HepG2 (cell line): ENCODE results near the gene CDC34. TPM values are rescaled to one million over a fixed set of nuclear protein-coding genes. Genes with fewer than 3 reads are reported as not detected.

ENCODE experiments used
- DMAP1 ChIP-seq: IDR thresholded peaks from 2 replicates; pipeline ENCODE4 v1.6.1; 2016
- FOXC1 ChIP-seq: sonication (generic); formaldehyde crosslinking; IDR thresholded peaks from 2 replicates; pipeline ENCODE4 v1.8.0; 2022; ENCODE audit warnings: mild to moderate bottlenecking, missing genetic modification reagents, borderline replicate concordance
- KDM5A ChIP-seq: fragments of 200-600 bp; sonication (generic); IDR thresholded peaks from 2 replicates; pipeline ENCODE4 v1.7.0; 2018; ENCODE audit warnings: antibody characterized with exemption, mild to moderate bottlenecking, low read length, borderline replicate concordance
- KDM5B ChIP-seq: sonication (generic); formaldehyde crosslinking; IDR thresholded peaks from 2 replicates; pipeline ENCODE4 v1.4.0; 2020; ENCODE audit warnings: missing genetic modification reagents, mild to moderate bottlenecking, borderline replicate concordance
- SMYD3 ChIP-seq: sonication (generic); formaldehyde crosslinking; IDR thresholded peaks from 2 replicates; pipeline ENCODE4 v1.8.1; 2023; ENCODE audit warnings: mild to moderate bottlenecking, missing genetic modification reagents
- SRSF9 ChIP-seq: fragments of 200-400 bp; formaldehyde crosslinking; IDR thresholded peaks from 2 replicates; pipeline ENCODE4 v1.6.1; 2018; ENCODE audit warnings: borderline replicate concordance, mild to moderate bottlenecking, low read depth, low read length; ENCODE audit not compliant: insufficient read depth, poor library complexity, severe bottlenecking
- ZBTB7B ChIP-seq: sonication (generic); formaldehyde crosslinking; IDR thresholded peaks from 2 replicates; pipeline ENCODE4 v1.4.0; 2020; ENCODE audit warnings: missing genetic modification reagents
- ZHX2 ChIP-seq, 2 experiments: sonication (generic) in 1 of 2; formaldehyde crosslinking in 1 of 2; IDR thresholded peaks; 2 replicates each; pipeline versions ENCODE4 v1.6.1 to v1.9.0; 2014 to 2022; ENCODE audit warnings: antibody characterized with exemption in 1 of 2, borderline replicate concordance in 1 of 2, inconsistent platforms in 1 of 2, low read depth in 1 of 2, missing genetic modification reagents in 1 of 2
- ZNF12 ChIP-seq: sonication (generic); formaldehyde crosslinking; IDR thresholded peaks from 2 replicates; pipeline ENCODE4 v1.5.0; 2020; ENCODE audit warnings: missing genetic modification reagents
- ZNF235 ChIP-seq: sonication (generic); formaldehyde crosslinking; IDR thresholded peaks from 2 replicates; pipeline ENCODE4 v1.8.1; 2023; ENCODE audit warnings: mild to moderate bottlenecking, missing genetic modification reagents, borderline replicate concordance
- ZNF30 ChIP-seq: sonication (generic); formaldehyde crosslinking; IDR thresholded peaks from 2 replicates; pipeline ENCODE4 v1.5.0; 2020; ENCODE audit warnings: mild to moderate bottlenecking, missing genetic modification reagents
- ZNF33B ChIP-seq: sonication (generic); formaldehyde crosslinking; IDR thresholded peaks from 2 replicates; pipeline ENCODE4 v1.5.1; 2020; ENCODE audit warnings: mild to moderate bottlenecking, missing genetic modification reagents
- ZNF7 ChIP-seq: IDR thresholded peaks from 2 replicates; pipeline ENCODE4 v1.6.1; 2016; ENCODE audit warnings: missing biosample characterization, missing genetic modification reagents
- ZNF775 ChIP-seq: sonication (generic); formaldehyde crosslinking; IDR thresholded peaks from 2 replicates; pipeline ENCODE4 v1.4.0; 2020; ENCODE audit warnings: missing genetic modification reagents, mild to moderate bottlenecking, moderate library complexity, borderline replicate concordance
- ZNF816 ChIP-seq: sonication (generic); formaldehyde crosslinking; IDR thresholded peaks from 2 replicates; pipeline ENCODE4 v1.8.0; 2022; ENCODE audit warnings: missing genetic modification reagents, mild to moderate bottlenecking, borderline replicate concordance
- polyA plus RNA-seq, 8 experiments: library from polyadenylated mRNA; depleted of rRNA in 3 of 8; stranded (reverse) in 7 of 8; unstranded in 1 of 8; fragments of >200 nt; fragmentation: Illumina TruSeq in 4 of 8; extraction: Trizol in 4 of 8; gene quantifications; 2 replicates each; pipeline versions ENCODE4 v1.2.1 to v1.2.3, GENCODE V29; 2011 to 2016; ENCODE audit warnings: low read depth in 4 of 8, missing spikeins in 1 of 8, mixed read lengths in 1 of 8; ENCODE audit not compliant: insufficient read depth in 1 of 8
- total RNA-seq, 5 experiments: library from RNA; depleted of rRNA; stranded (reverse); fragments of >200 nt; fragmentation: Illumina TruSeq; extraction: Trizol; gene quantifications; 2 replicates each; pipeline ENCODE4 v1.2.3, GENCODE V29; 2016; ENCODE audit warnings: low read depth in 1 of 5
- TF ChIP-seq, protein P1 (sequence below): sonication (generic); formaldehyde crosslinking; IDR thresholded peaks from 2 replicates; pipeline ENCODE4 v1.5.0; 2020; ENCODE audit warnings: missing genetic modification reagents
- TF ChIP-seq, protein P2 (sequence below), 2 experiments: fragments of 450-650 bp in 1 of 2; sonication (generic) in 1 of 2; formaldehyde crosslinking; IDR thresholded peaks; 2 replicates each; pipeline versions ENCODE4 v1.5.0 to v1.8.0; 2020 to 2022; ENCODE audit warnings: mild to moderate bottlenecking in 1 of 2, missing genetic modification reagents in 1 of 2

Gene CDC34
- total and polyA plus RNA-seq, 2 of the 13 experiments (the other 11 are each of a cell fraction or from before 2014, with no cell fraction given), result 138 to 150 TPM

DNA sequence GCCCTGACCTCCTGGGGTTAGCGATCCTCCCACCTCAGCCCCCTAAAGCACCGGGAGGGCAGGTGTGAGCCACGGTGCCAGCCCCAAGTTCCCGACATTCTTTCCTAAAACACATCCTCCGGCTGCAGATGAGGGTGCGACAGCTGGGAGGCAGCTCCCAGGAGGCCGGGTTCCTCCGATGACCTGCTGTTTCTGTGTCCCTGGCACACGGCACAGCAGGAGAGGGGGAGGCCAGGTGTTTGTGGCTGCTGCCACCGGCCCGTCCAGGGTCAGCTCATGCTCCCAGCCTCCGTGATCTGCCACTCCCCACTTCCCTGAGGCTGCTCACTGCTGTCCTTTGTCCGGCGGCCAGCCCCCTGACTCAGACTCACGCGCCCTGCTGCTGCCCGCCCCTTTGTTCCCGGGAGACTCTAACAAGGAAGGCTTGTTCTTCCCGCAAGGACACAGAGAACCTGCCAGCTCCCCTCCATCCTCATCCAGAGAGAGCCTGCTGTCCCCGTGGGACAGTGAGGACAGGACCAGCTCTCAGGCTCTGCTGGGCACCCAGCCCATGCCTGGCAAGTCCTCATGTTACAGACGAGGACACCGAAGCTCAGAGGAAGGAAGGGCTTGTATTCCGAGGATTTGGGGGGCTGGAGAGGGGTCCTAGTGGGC, 45.9 kb upstream of the CDC34 start (continued):
- TF ChIP-seq, protein P1, sequence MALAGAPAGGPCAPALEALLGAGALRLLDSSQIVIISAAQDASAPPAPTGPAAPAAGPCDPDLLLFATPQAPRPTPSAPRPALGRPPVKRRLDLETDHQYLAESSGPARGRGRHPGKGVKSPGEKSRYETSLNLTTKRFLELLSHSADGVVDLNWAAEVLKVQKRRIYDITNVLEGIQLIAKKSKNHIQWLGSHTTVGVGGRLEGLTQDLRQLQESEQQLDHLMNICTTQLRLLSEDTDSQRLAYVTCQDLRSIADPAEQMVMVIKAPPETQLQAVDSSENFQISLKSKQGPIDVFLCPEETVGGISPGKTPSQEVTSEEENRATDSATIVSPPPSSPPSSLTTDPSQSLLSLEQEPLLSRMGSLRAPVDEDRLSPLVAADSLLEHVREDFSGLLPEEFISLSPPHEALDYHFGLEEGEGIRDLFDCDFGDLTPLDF, result no peak
- TF ChIP-seq DMAP1, result no peak
- TF ChIP-seq ZNF7 (CRISPR knock-in tag), result no peak
- no peak for TF ChIP-seq ZNF12 (CRISPR knock-in tag)
- no peak for TF ChIP-seq ZNF33B (CRISPR knock-in tag)
- no peak for TF ChIP-seq SRSF9
- TF ChIP-seq KDM5A, result no peak
- TF ChIP-seq ZNF235 (CRISPR knock-in tag), result no peak
- TF ChIP-seq ZBTB7B (CRISPR knock-in tag), result peak; percentile 55; the same call in 1 of the 2 replicates
- TF ChIP-seq ZHX2 (IDR thresholded peaks at IDR 0.05; ENCODE audit: low read depth), result no peak
- 0 out of 2 replicates have a peak, but pooled peaks have one; percentile 18 for TF ChIP-seq ZHX2 (CRISPR knock-in tag; IDR thresholded peaks at IDR 0.05; ENCODE audit: borderline replicate concordance)
- TF ChIP-seq ZNF30 (CRISPR knock-in tag), result no peak
- TF ChIP-seq, protein P2, sequence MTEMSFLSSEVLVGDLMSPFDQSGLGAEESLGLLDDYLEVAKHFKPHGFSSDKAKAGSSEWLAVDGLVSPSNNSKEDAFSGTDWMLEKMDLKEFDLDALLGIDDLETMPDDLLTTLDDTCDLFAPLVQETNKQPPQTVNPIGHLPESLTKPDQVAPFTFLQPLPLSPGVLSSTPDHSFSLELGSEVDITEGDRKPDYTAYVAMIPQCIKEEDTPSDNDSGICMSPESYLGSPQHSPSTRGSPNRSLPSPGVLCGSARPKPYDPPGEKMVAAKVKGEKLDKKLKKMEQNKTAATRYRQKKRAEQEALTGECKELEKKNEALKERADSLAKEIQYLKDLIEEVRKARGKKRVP (CRISPR knock-in tag; IDR thresholded peaks at IDR 0.05), result no peak
- no peak for TF ChIP-seq ZNF775 (CRISPR knock-in tag)
- TF ChIP-seq FOXC1 (CRISPR knock-in tag), result no peak
- TF ChIP-seq KDM5B, result peak; percentile 58; the same call in 1 of the 2 replicates
- TF ChIP-seq SMYD3 (CRISPR knock-in tag), result no peak
- no peak for TF ChIP-seq ZNF816 (CRISPR knock-in tag)
